K562 (cell line): ENCODE data around the gene DLL4. TPM values are rescaled to one million over a fixed set of nuclear protein-coding genes. Genes with fewer than 3 reads are reported as not detected.

Source experiments
- ATAC-seq: fragments of 200-7000 bp; cut with Tn5 transposase; 3 replicates; pipeline ENCODE4 v1.9.1; 2020; ENCODE audit warnings: moderate library complexity
- BruUV-seq: library from RNA; stranded (reverse); fragments of 400-500 nt; replicated peaks from 2 replicates; lab custom pipeline; 2021; lab: Mats Ljungman, UMichigan
- CTCF ChIA-PET: fragments of 300-600 bp; formaldehyde crosslinking; extraction: SDS; loops from one replicate; lab custom pipeline; 2021; ENCODE audit warnings: low intra/inter-chr PET ratio; lab: Yijun Ruan, JAX
- POLR2A ChIA-PET: fragments of 300-600, 350-650 bp; sonication (Branson Sonifier 250); formaldehyde crosslinking; extraction: SDS; loops from one replicate; lab custom pipeline; 2021; ENCODE audit warnings: antibody characterized with exemption, inconsistent platforms; lab: Yijun Ruan, JAX
- DNase-seq, 4 experiments: peaks; one replicate each; pipeline versions ENCODE4 v3.0.0 to v3.0.0-alpha.2; 2011 to 2018; ENCODE audit warnings: low spot score in 3 of 4, mixed read lengths in 3 of 4; ENCODE audit errors: extremely low read depth in 1 of 4
- FAIRE-seq: peaks from 2 replicates; lab custom pipeline; 2011; peaks lifted over from hg19 to GRCh38; lab: Jason Lieb, UNC
- H2AFZ ChIP-seq: 2 replicates; pipeline ENCODE4 v1.6.0; 2011; ENCODE audit warnings: low read depth, low read length, control low read depth, inconsistent platforms
- H3K27ac ChIP-seq: fragments of 200-600 bp; 3 replicates; pipeline ENCODE4 v1.8.0; 2011; ENCODE audit warnings: low read depth, mild to moderate bottlenecking, control low read depth, inconsistent platforms, low read length, moderate library complexity, mixed read lengths; ENCODE audit errors: extremely low read depth
- H3K27me3 ChIP-seq, 2 experiments: fragments of 300-600 bp in 1 of 2; 2 replicates in 1 of 2; 3 replicates in 1 of 2; pipeline versions ENCODE4 v1.6.0 to v1.8.0; 2011; ENCODE audit warnings: inconsistent platforms in 2 of 2, low read length in 2 of 2, mild to moderate bottlenecking in 1 of 2, mixed read lengths in 1 of 2, moderate library complexity in 1 of 2; ENCODE audit not compliant: control insufficient read depth in 2 of 2, insufficient read depth in 2 of 2
- H3K36me3 ChIP-seq: fragments of 300-600 bp; 3 replicates; pipeline ENCODE4 v1.8.0; 2011; ENCODE audit warnings: mild to moderate bottlenecking, low read length, inconsistent platforms; ENCODE audit not compliant: control insufficient read depth, insufficient read depth
- H3K4me1 ChIP-seq, 2 experiments: fragments of 200-600 bp in 1 of 2; replicated peaks in 1 of 2; 2 replicates in 1 of 2; 3 replicates in 1 of 2; pipeline versions ENCODE4 v1.5.1 to v1.8.0; 2011; ENCODE audit warnings: inconsistent platforms in 2 of 2, low read length in 2 of 2, mild to moderate bottlenecking in 1 of 2, mixed read lengths in 1 of 2, moderate library complexity in 1 of 2; ENCODE audit not compliant: control insufficient read depth in 2 of 2, insufficient read depth in 2 of 2
- H3K4me2 ChIP-seq: 2 replicates; pipeline ENCODE4 v1.6.1; 2011; ENCODE audit warnings: low read length, control low read depth, inconsistent platforms, mixed read lengths; ENCODE audit not compliant: insufficient read depth
- H3K4me3 ChIP-seq: fragments of 200-600 bp; sonication (generic), shearing (Covaris generic); 2 replicates; pipeline ENCODE4 v1.5.1; 2016; ENCODE audit warnings: control low read depth, inconsistent platforms
- H3K79me2 ChIP-seq: fragments of 200-600 bp; 3 replicates; pipeline ENCODE4 v1.8.0; 2011; ENCODE audit warnings: low read length, inconsistent platforms; ENCODE audit not compliant: control insufficient read depth, insufficient read depth
- H3K9ac ChIP-seq, 2 experiments: 2 replicates each; pipeline versions ENCODE4 v1.6.0 to v1.6.1; 2011; ENCODE audit warnings: low read depth in 2 of 2, low read length in 2 of 2, control low read depth in 1 of 2, inconsistent platforms in 1 of 2, mild to moderate bottlenecking in 1 of 2, mixed read lengths in 1 of 2; ENCODE audit not compliant: insufficient read depth in 1 of 2
- H3K9me1 ChIP-seq: one replicate; pipeline ENCODE4 v1.6.0; 2011; ENCODE audit warnings: inconsistent platforms, mild to moderate bottlenecking, low read length, moderate library complexity; ENCODE audit not compliant: control insufficient read depth, insufficient read depth
- H3K9me3 ChIP-seq: replicated peaks from 2 replicates; pipeline ENCODE4 v1.5.1; 2011; ENCODE audit warnings: low read depth, low read length, inconsistent platforms; ENCODE audit not compliant: control insufficient read depth, insufficient read depth
- H4K20me1 ChIP-seq: replicated peaks from 2 replicates; pipeline ENCODE4 v1.6.1; 2011; ENCODE audit warnings: low read length, inconsistent platforms, mixed read lengths; ENCODE audit not compliant: control insufficient read depth, insufficient read depth
- ARID1B ChIP-seq: fragments of 450-650 bp; IDR thresholded peaks from 2 replicates; pipeline ENCODE4 v1.6.1; 2016; ENCODE audit warnings: antibody characterized with exemption, mild to moderate bottlenecking, inconsistent platforms
- BHLHE40 ChIP-seq: IDR thresholded peaks from 2 replicates; pipeline ENCODE4 v1.6.1; 2011; ENCODE audit warnings: low read length, improper control_type of control experiment
- KAT8 ChIP-seq: fragments of 450-650 bp; IDR thresholded peaks from 2 replicates; pipeline ENCODE4 v1.6.1; 2016; ENCODE audit warnings: low read depth, mild to moderate bottlenecking
- KDM4B ChIP-seq, 2 experiments: fragments of 450-650 bp in 1 of 2; sonication (generic) in 1 of 2; IDR thresholded peaks; 2 replicates each; pipeline ENCODE4 v1.6.1; 2016 to 2017; ENCODE audit warnings: borderline replicate concordance in 2 of 2, antibody characterized with exemption in 1 of 2, low read depth in 1 of 2, mild to moderate bottlenecking in 1 of 2
- NCOA2 ChIP-seq, 2 experiments: fragments of 450-650 bp; IDR thresholded peaks; 2 replicates each; pipeline ENCODE4 v1.6.1; 2018; ENCODE audit warnings: mild to moderate bottlenecking in 2 of 2, moderate library complexity in 1 of 2; ENCODE audit not compliant: partially characterized antibody in 2 of 2
- PYGO2 ChIP-seq: fragments of 450-650 bp; IDR thresholded peaks from 2 replicates; pipeline ENCODE4 v1.6.1; 2016; ENCODE audit warnings: mild to moderate bottlenecking, missing genetic modification characterization, moderate library complexity, missing compliant biosample characterization
- RAD21 ChIP-seq, 2 experiments: fragments of 250-450 bp in 1 of 2; fragments of 450-650 bp in 1 of 2; sonication (Bioruptor Pico) in 1 of 2; formaldehyde crosslinking in 1 of 2; IDR thresholded peaks in 1 of 2; conservative IDR thresholded peaks in 1 of 2; 2 replicates each; pipeline versions ENCODE4 v1.4.0 to v1.8.0; 2020 to 2022; ENCODE audit warnings: mild to moderate bottlenecking in 2 of 2, moderate library complexity in 1 of 2
- SMC3 ChIP-seq: conservative IDR thresholded peaks from 2 replicates; pipeline ENCODE4 v1.6.1; 2011; ENCODE audit warnings: low read depth, low read length, improper control_type of control experiment; ENCODE audit not compliant: insufficient read depth
- ZFP1 ChIP-seq: fragments of 450-650 bp; formaldehyde crosslinking; IDR thresholded peaks from 2 replicates; pipeline ENCODE4 v1.4.0; 2020; ENCODE audit warnings: mild to moderate bottlenecking, mixed read lengths
- ZNF23 ChIP-seq: fragments of 250-450 bp; sonication (Bioruptor Pico); IDR thresholded peaks from 2 replicates; pipeline ENCODE4 v1.4.0; 2020; ENCODE audit warnings: mild to moderate bottlenecking
- ZNF274 ChIP-seq: IDR thresholded peaks from 2 replicates; pipeline ENCODE4 v1.6.1; 2011; ENCODE audit warnings: low read depth, mild to moderate bottlenecking, low read length, moderate library complexity, borderline replicate concordance
- ZNF395 ChIP-seq: fragments of 200-800 bp; sonication (Bioruptor generic); IDR thresholded peaks from 2 replicates; pipeline ENCODE4 v1.6.1; 2017; ENCODE audit warnings: missing genetic modification characterization, missing compliant biosample characterization
- ZNF561 ChIP-seq: fragments of 450-650 bp; formaldehyde crosslinking; conservative IDR thresholded peaks from 2 replicates; pipeline ENCODE4 v1.4.0; 2020; ENCODE audit warnings: mild to moderate bottlenecking, moderate library complexity
- ZNF695 ChIP-seq: fragments of 450-650 bp; formaldehyde crosslinking; IDR thresholded peaks from 2 replicates; pipeline ENCODE4 v1.4.0; 2020; ENCODE audit warnings: mild to moderate bottlenecking, moderate library complexity
- WGBS: fragments of 100-300 bp; shearing (Covaris generic); methylation state at CpG from one replicate; pipeline ENCODE4 v1.1.6; 2016; ENCODE audit warnings: low coverage, mixed read lengths; ENCODE audit not compliant: insufficient coverage; ENCODE audit errors: missing lambda C conversion rate; 5-methylcytosine and 5-hydroxymethylcytosine counted together
- in situ Hi-C: fragments of 300-500 bp; cut with MboI; formaldehyde crosslinking; loops from 4 replicates; pipeline ENCODE4 v1.15.0; 2018; ENCODE audit warnings: inconsistent platforms, mixed read lengths
- intact Hi-C: fragments of 100-400 bp; cut with micrococcal nuclease; formaldehyde crosslinking; loops from 2 replicates; pipeline ENCODE4 v1.14.2; 2022
- polyA plus RNA-seq, 8 experiments: library from polyadenylated mRNA; depleted of rRNA in 4 of 8; stranded (reverse) in 5 of 8; unstranded in 3 of 8; fragments of >200 nt; fragmentation: Nextera tagmentation in 2 of 8; fragmentation: Illumina TruSeq in 1 of 8; extraction: Ambion mirVana in 2 of 8; extraction: Trizol in 1 of 8; gene quantifications; 2 replicates each; pipeline versions ENCODE4 v1.2.1 to v1.2.3, GENCODE V29; 2011 to 2014; ENCODE audit warnings: inconsistent platforms in 1 of 8, missing spikeins in 1 of 8
- total RNA-seq, 7 experiments: library from RNA; depleted of rRNA in 6 of 7; stranded (reverse); fragments of >200 nt in 6 of 7; fragmentation: Illumina TruSeq in 2 of 7; extraction: Trizol in 2 of 7; gene quantifications; 2 replicates each; pipeline versions ENCODE4 v1.2.1 to v1.2.3, GENCODE V29; 2011 to 2021; ENCODE audit warnings: low replicate concordance in 1 of 7
- TF ChIP-seq, protein P1 (sequence below): fragments of 450-650 bp; IDR thresholded peaks from 2 replicates; pipeline ENCODE4 v1.7.0; 2016; ENCODE audit warnings: borderline replicate concordance

The DLL4 gene
- total and polyA plus RNA-seq, 9 of the 15 experiments (the other 6 are each of a cell fraction or from before 2014, with no cell fraction given) = 0.04 to 1.1 (median 0.41) TPM; not detected in 1

DNA sequence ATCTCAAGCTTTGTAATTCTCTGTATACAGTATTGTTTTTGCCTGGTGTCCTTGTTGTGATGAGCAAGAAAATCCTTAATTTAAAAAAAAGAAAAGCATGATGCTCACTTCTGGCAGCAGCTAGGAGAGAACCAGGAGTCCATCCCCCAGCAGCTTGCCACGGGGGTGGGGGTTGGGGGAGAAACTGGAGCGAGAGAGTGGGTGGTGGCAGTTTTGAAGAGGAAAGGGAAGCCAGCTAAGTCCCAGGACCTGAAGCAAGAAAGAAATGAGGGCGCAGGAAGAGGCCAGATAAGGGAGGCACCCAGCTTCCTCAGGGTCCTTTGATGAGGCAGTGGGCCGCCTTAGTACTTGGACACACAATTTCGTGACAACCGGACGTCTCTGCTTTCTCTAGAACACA is 47.7 kb downstream of the DLL4 start:
- H3K9me3 ChIP-seq = no peaks in the 10 kb centered on the region
- no peak overlapping the region for H2AFZ ChIP-seq
- no peak for TF ChIP-seq ZNF274
- TF ChIP-seq ZNF23 (CRISPR knock-in tag) = no peak
- TF ChIP-seq NCOA2 (IDR thresholded peaks at IDR 0.05; ENCODE audit: partially characterized antibody in 2 of 2) = no peak
- no peak for TF ChIP-seq ARID1B
- TF ChIP-seq SMC3 = no peak
- TF ChIP-seq, protein P1, sequence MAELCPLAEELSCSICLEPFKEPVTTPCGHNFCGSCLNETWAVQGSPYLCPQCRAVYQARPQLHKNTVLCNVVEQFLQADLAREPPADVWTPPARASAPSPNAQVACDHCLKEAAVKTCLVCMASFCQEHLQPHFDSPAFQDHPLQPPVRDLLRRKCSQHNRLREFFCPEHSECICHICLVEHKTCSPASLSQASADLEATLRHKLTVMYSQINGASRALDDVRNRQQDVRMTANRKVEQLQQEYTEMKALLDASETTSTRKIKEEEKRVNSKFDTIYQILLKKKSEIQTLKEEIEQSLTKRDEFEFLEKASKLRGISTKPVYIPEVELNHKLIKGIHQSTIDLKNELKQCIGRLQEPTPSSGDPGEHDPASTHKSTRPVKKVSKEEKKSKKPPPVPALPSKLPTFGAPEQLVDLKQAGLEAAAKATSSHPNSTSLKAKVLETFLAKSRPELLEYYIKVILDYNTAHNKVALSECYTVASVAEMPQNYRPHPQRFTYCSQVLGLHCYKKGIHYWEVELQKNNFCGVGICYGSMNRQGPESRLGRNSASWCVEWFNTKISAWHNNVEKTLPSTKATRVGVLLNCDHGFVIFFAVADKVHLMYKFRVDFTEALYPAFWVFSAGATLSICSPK = no peak
- no peak for TF ChIP-seq ZNF695 (CRISPR knock-in tag)
- TF ChIP-seq ZFP1 (CRISPR knock-in tag) = no peak
- no peak for TF ChIP-seq ZNF561 (CRISPR knock-in tag)
- TF ChIP-seq RAD21 (CRISPR knock-in tag; conservative IDR thresholded peaks at IDR 0.05 in 1 of 2, IDR thresholded peaks at IDR 0.05 in 1 of 2) = no peak
- TF ChIP-seq ZNF395 (CRISPR knock-in tag) = no peak
- TF ChIP-seq BHLHE40 = no peak
- no peak for TF ChIP-seq KDM4B (IDR thresholded peaks at IDR 0.05; ENCODE audit: borderline replicate concordance in 2 of 2, low read depth in 1 of 2)
- TF ChIP-seq KAT8 = no peak
- no peak for TF ChIP-seq PYGO2 (tag)
- in situ Hi-C loops = no loop called here
- H3K9ac ChIP-seq = no peak overlapping the region
- intact Hi-C loops = no loop called here
- peaks cover 6% of the 10 kb centered on the region; the same call in 1 of the 2 replicates for H4K20me1 ChIP-seq
- no peak overlapping the region for H3K27ac ChIP-seq
- H3K4me2 ChIP-seq = no peak overlapping the region
- H3K36me3 ChIP-seq = peaks cover 56% of the 10 kb centered on the region; the same call in 2 of the 3 replicates
- no TSS peak for BruUV-seq
- no peaks in the 10 kb centered on the region; a peak in 1 of 5 replicates for H3K4me1 ChIP-seq
- ATAC-seq (no peak), DNase-seq (no peak), FAIRE-seq (no peak)
- POLR2A ChIA-PET = interaction anchor here (0.5 to 1.5 kb wide), 3 partner anchors 15 to 581 kb away, joined by 3 to 4 read pairs (median 3); no protein-coding TSS in a partner anchor
- H3K27me3 ChIP-seq = no peaks in the 10 kb centered on the region
- no peaks in the 10 kb centered on the region for H3K79me2 ChIP-seq
- WGBS = 75% methylated on average over 7 of the region's 7 CpGs
- H3K4me3 ChIP-seq = no peak overlapping the region
- no peaks in the 10 kb centered on the region for H3K9me1 ChIP-seq
- CTCF ChIA-PET = no interaction called here
